DMS79 treated with DMSO at 0.1 percent for 48 hours (cell line): ENCODE data around the gene SNORC.
A peak's percentile ranks its signal among the peaks of the same experiment; 100 is the strongest.

ENCODE experiments used
- DNase-seq: peaks from one replicate; lab custom pipeline; 2025; lab: John Stamatoyannopoulos, UW

Gene SNORC

GRCh38 chr2:232869138-232870017 is 686 bp upstream of the SNORC start:
- no peak for DNase-seq

DNA sequence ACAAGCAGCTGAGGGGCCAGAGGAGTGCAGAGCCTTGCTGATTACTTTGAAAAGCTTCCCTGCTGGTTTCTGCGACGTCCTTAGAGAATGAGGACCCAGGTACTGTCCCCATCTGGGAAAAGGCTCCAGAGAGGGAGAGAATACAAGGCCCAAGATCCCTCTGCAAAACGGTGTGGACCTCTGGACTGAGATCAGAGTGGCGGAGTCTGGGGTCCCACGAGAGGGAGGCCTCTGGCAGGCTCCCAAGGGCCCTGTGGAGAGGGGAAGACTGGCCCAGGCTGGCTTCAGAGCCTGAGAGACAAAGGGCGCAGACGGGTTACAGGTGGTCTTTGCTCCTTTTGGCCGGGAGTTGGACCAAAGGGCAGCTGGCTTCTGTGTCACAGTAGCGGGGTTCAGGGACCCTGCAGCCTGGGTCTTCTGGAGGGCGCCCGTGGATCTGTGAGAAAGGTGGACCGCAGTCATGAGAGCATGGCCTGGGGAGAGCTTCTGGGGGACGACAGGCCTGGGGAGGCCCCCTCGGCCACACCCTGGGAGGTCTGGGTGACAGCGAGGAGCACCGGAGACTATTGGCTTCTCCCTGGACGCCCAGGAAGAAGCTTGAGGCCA is 805 bp downstream of the SNORC start:
- DNase-seq = no peak

- no peak for DNase-seq
Observed at GRCh38 chr2:232871418-232871834, 1.4 kb downstream of the SNORC start.

DNA sequence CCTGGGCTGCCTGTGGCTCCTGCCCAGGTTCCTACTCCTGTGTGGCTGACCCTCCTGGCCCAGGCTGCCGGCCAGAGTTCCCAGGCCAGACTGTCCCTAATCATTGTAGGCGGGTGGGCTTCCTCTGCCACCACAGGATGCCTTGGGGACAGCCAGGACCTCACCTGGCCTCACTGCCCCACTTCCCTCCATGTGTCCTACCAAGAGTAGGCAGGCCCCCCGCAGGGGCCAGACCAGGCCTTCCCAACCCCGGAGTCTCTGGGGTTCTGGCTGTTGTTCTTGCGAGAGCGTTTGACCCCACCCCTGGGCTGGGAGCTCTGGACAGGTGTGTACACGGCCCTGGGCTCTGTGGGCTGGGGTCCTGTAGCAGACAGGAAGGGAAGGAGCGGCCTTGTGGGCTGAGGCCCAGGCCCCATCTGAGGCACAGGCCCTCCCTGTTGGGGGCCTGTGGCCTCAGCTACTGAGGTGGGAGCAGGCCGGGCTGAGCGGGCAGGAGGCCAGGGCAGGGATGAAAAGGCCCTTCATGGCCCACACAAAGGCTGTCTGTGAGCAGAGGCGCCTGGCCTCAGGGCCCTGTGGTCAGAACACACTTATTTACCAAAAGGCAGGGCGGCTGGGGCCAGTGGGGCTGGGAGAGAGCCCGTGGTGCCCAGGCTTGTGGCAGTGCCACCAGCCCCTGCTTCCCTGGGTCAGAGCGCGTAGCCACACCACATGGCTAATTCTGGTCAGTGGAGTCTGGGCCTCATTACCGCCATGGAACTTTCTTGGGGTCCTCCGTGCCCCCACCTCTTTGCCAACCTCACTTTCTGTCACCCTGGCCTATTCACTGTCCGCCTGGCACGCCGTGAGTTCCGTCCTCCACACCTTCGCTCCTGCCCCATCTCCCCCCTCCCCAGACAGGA is 2.0 kb downstream of the SNORC start:
- no peak for DNase-seq

- DNase-seq = no peak
Observed at GRCh38 chr2:232872826-232873225, 2.8 kb downstream of the SNORC start.

DNA sequence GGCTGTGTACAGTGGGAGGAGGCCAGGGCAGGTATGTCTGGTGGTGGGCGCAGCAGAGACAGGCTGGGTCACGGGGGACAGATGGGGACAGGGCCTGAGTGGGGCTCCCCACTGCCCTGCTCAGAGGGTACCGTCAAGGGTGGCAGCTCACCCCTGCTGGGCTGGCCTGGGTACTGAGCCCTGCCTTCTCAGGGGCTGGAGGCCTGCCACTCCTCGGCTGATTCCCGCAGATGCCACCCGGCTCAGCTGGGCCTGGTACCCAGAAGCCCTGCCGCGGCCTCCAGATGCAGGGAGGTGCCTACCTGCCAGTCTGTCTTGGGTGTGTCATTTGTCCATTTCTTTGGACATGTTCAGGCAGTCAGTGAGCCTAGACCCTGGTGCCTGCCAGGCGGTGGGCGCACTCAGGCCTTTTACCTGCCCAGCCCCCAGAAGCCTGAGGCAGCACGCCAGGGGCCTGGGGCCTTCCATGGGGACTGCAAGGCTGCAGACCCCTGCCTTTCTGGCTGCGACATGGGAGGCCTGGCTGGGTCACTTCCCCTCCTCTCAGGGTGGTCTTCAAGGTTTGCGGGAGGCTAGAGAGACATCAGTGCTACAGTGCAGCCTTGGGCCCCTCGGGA is 3.3 kb downstream of the SNORC start:
- DNase-seq = no peak

DNA sequence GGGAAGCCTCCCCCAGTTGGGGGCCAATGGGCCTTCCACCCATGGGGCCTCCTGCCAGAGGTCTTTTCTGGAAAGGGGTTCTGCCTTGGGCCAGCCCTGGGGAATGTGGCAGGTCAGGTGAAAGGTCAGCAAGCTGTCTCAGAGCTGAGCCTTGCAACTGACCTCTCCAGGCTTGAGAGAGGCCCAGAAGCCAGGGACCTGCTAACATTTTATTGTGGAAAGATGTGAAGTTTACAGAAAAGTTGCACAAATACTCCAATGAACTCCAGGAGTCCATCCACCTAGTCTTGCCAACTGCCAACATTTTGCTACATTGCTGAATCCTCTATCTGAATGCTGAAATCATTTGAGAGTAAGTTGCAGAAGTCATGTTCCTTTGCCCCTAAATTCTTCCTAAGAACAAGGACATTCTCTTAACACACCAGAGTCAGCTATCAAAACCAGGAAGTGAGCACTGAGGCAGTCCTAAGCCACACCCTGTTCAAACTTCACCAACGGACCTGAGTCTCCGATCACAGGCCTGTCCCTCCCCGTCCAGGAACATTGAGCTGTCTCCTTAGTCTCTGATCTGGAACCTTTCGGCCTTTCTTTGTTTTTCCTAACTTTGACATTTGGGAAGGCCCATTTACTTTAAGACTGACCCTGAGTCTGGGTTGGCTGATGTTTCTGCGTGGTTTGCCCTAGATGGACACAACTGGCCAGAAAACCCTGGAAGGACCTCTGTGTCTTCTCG is 4.0 kb downstream of the SNORC start:
- no peak for DNase-seq

DNA sequence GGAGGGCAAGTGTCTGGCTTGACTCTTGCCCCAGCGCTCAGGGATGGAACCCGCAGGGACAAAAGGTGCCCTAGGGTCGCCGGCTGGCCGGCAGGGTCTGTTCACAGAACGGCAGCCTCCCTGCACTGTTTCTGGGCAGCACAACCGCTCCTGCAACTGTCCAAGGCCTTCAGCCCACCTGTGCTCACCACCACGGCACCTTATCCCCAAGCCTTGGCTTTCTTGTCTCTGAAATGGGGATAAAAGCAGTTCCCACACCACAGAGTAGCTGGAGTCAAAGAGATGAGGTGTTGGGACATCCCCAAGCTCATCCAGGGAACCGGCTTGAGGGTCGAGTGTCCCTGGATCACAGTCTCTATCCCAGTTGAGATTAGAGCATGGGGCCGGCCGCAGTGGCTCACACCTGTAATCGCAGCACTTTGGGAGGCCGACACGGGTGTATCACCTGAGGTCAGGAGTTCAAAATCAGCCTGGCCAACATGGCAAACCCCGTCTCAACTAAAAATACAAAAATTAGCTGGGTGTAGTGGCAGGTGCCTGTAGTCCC is 4.7 kb downstream of the SNORC start:
- no peak for DNase-seq

- no peak for DNase-seq
Observed at GRCh38 chr2:232875256-232876121, 5.4 kb downstream of the SNORC start.

DNA sequence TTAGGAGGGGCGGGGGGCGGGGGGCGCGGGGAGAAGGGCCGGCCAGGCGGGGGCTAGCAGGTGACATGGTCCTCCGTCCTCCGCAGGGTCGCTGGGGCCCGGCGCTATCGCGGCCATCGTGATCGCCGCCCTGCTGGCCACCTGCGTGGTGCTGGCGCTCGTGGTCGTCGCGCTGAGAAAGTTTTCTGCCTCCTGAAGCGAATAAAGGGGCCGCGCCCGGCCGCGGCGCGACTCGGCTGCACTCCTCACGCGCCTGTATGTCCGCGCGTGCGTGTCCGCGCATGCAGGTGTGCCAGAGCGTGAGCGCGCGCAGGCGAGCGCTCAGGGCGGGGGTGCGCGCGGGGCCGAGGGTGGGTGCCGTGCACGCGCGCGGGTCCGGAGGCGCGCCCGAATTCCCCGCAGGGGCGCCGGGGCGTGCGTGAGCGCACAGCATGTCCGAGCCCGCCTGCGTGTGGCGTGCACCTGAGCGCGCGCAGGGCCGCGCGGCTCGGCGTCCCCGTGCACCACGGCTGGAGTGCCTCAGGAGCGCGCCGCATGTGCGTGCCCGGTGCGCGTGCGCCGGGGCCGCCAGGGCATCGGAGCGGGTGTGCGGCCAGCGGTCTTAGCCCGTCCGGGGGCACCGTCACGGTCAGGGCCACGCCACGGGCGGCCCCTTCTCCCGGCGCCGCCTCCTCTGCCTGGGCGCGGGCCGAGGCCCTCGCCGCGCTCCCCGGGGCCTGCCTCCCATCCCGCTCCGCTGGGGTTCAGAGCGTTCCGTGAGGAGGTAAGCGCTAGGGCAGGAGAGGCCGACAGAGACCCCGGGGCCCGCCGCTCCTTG is 6.3 kb downstream of the SNORC start:
- peak; percentile 44 for DNase-seq

DNA sequence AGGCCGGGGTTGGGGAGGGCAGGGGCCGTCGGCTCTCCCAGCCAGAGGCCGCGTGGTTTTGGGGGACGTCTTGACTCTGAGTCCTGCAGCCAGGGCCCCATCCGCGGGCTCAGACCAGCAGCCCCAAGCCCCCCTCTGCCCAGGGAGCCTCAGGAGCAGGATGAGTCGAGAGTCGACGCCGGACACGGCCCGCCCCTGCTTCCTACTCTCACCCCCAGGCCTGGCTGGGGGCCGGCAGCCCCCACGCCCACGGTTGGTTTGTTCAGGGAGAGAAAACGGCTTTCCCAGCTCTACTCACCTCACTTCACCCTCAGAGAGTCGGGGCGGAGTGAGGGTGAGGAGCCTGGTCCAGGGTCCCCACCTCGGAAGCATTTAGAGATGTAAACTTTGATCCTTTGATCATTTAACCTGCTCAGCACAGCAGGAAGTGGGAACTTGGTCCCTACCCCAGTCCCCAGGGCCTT is 6.9 kb downstream of the SNORC start:
- DNase-seq = no peak

DNA sequence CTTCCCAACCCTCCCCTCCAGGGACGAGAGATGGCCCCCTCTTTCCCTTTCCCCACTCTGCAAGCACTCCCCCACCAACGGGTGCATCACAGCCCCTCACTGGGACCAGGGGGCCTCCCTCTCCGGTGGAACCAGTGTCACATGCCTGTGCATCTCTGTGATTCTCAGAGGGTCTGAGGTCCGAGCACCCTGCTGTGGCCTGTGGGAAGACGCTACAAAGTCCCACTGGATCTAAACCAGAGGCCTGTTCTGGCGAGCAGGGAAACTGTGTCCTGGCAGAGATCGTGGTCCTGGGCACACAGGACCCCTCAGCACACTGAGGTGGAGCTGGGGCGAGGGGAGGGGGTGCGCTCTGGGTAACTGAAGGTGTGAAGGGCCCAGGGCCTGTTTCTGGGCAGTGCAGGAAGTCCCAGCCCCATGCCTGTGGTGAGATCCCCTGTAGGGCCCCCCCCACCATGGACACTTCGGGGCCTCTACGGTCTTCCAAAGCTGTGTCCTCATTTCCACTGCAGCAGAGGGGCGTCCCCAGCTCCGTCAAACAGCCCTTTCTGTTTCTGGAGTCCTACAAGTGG is 8.0 kb downstream of the SNORC start:
- no peak for DNase-seq

DNA sequence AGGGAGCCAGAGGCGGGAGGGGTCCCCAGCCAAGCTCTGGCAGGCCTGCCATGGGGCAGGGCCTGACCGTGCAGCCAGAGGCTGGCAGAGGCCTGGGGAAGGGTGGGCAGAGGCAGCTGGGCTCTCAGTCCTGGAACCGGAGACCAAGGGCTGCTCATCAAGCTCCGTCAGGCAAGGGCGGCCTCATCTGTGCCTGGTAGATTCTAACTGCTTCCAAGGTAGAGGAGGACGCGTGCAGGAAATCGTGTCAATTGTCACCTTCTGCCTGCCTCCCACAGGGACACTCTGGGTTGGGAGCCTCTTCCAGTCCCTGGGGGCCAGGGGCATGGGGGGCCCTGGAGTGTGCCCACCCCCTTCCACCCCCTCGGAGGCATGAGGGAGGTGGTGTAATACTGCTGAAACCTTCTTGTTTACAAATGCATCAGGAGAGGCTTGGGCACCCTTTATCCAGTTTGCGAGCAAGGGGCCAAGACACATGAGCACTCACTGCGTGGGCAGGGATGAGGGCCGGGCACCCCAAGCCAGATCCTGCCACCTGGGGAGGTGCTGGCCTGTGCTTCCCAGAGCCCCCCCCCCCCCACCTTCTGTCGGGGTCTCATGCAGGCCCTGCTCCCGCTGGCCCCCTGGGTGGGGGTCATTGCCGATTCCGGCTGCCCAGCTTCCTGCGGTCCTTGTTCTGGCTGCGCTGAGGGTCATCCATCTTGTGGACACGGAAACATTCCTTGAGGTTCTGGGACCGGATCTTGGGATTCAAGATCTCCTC is 9.0 kb downstream of the SNORC start:
- no peak for DNase-seq

- DNase-seq = no peak
Observed at GRCh38 chr2:232879618-232880494, 9.8 kb downstream of the SNORC start.

GRCh38 chr2:232880764-232881351 is 10.8 kb downstream of the SNORC start:
- no peak for DNase-seq

DNA sequence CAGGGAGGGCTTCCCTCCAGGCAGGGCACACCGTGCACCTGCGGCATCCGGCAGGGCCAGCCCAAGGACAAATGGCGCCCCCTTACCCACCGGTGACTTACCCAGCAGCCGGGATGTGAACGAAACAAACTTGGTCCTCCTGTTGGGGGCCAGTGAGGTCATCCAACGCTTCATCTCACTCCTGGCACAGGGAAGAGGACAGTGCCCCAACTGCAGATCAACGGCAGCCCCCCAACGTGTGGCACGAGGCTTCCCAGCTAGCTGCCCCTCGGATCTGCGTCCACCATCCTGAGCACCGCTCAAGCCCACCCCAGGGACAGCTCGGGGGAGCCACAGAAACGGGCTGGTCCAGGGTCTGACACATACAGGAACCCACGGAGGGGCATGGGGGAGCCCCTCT is 12.0 kb downstream of the SNORC start:
- DNase-seq = no peak
